CD14-positive monocyte (primary cell): ENCODE results near the gene SLC36A4. TPM values are rescaled to one million over a fixed set of nuclear protein-coding genes. Genes with fewer than 3 reads are reported as not detected.

Experiments
- DNase-seq, 3 donors: peaks; one replicate each; pipeline ENCODE4 v3.0.0-alpha.2; 2011 to 2022
- H2AFZ ChIP-seq: 2 replicates; pipeline ENCODE4 v1.6.0; 2012; ENCODE audit warnings: mild to moderate bottlenecking, low read depth, low read length, inconsistent platforms; ENCODE audit not compliant: insufficient read depth, poor library complexity, severe bottlenecking
- H3K27ac ChIP-seq, 2 donors: 1 replicate in 1 of 2; 2 replicates in 1 of 2; pipeline ENCODE4 v1.5.1; 2012 to 2013; ENCODE audit warnings: low read length in 2 of 2, control low read depth in 1 of 2, inconsistent platforms in 1 of 2, low read depth in 1 of 2, mild to moderate bottlenecking in 1 of 2
- H3K27me3 ChIP-seq, 2 donors: one replicate each; pipeline versions ENCODE4 v1.6.0 to v1.6.1; 2011 to 2013; ENCODE audit warnings: low read length in 2 of 2; ENCODE audit not compliant: control insufficient read depth in 2 of 2, insufficient read depth in 2 of 2
- H3K36me3 ChIP-seq, 2 donors: replicated peaks in 1 of 2; 1 replicate in 1 of 2; 2 replicates in 1 of 2; pipeline versions ENCODE4 v1.5.1 to v1.6.1; 2012 to 2013; ENCODE audit warnings: low read length in 2 of 2, control low read depth in 1 of 2, inconsistent platforms in 1 of 2, mild to moderate bottlenecking in 1 of 2; ENCODE audit not compliant: insufficient read depth in 2 of 2, control insufficient read depth in 1 of 2
- H3K4me1 ChIP-seq, 2 donors: 1 replicate in 1 of 2; 2 replicates in 1 of 2; pipeline versions ENCODE4 v1.5.1 to v1.6.1; 2012 to 2013; ENCODE audit warnings: low read length in 2 of 2, control low read depth in 1 of 2, inconsistent platforms in 1 of 2, mild to moderate bottlenecking in 1 of 2, moderate library complexity in 1 of 2; ENCODE audit not compliant: insufficient read depth in 2 of 2, control insufficient read depth in 1 of 2
- H3K4me2 ChIP-seq: replicated peaks from 2 replicates; pipeline ENCODE3; 2012; ENCODE audit warnings: low read length, moderate library complexity, mild to moderate bottlenecking; ENCODE audit not compliant: poor library complexity, severe bottlenecking; ENCODE audit errors: extremely low read depth
- H3K4me3 ChIP-seq, 3 experiments: fragments of 200-600 bp in 1 of 3; sonication (generic) in 1 of 3; replicated peaks in 1 of 3; 1 replicate in 2 of 3; 2 replicates in 1 of 3; pipeline ENCODE4 v1.5.1; 2011 to 2013; ENCODE audit warnings: low read length in 3 of 3, mild to moderate bottlenecking in 3 of 3, control low read depth in 2 of 3, low read depth in 2 of 3, inconsistent platforms in 1 of 3, moderate library complexity in 1 of 3
- H3K79me2 ChIP-seq: 2 replicates; pipeline ENCODE4 v1.6.0; 2012; ENCODE audit warnings: mild to moderate bottlenecking, control low read depth, inconsistent platforms, low read length, moderate library complexity; ENCODE audit not compliant: insufficient read depth
- H3K9ac ChIP-seq: 2 replicates; pipeline ENCODE4 v1.6.0; 2017; ENCODE audit warnings: low read length, mild to moderate bottlenecking; ENCODE audit not compliant: insufficient read depth, poor library complexity, severe bottlenecking
- H3K9me3 ChIP-seq, 2 donors: replicated peaks in 1 of 2; 1 replicate in 1 of 2; 2 replicates in 1 of 2; pipeline versions ENCODE4 v1.5.1 to v1.6.1; 2012 to 2013; ENCODE audit warnings: low read length in 2 of 2, control low read depth in 1 of 2; ENCODE audit not compliant: control insufficient read depth in 1 of 2, insufficient read depth in 1 of 2
- H4K20me1 ChIP-seq: 2 replicates; pipeline ENCODE4 v1.6.0; 2012; ENCODE audit warnings: mild to moderate bottlenecking, low read length, control low read depth, moderate library complexity; ENCODE audit not compliant: insufficient read depth
- H3K27ac Mint-ChIP-seq, 7 donors: one replicate each; pipeline ENCODE4 v1.8.0; 2020; ENCODE audit warnings: mild to moderate bottlenecking in 7 of 7, mixed read lengths in 7 of 7, moderate library complexity in 6 of 7, inconsistent platforms in 2 of 7
- H3K27me3 Mint-ChIP-seq, 3 donors: one replicate each; pipeline ENCODE4 v1.8.0; 2021 to 2022; ENCODE audit warnings: low read depth in 3 of 3, mild to moderate bottlenecking in 3 of 3, mixed read lengths in 3 of 3, moderate library complexity in 3 of 3, inconsistent platforms in 1 of 3
- H3K36me3 Mint-ChIP-seq, 2 donors: one replicate each; pipeline ENCODE4 v1.8.0; 2020; ENCODE audit warnings: mixed read lengths in 2 of 2, inconsistent platforms in 1 of 2, mild to moderate bottlenecking in 1 of 2
- H3K4me1 Mint-ChIP-seq: one replicate; pipeline ENCODE4 v1.8.0; 2020; ENCODE audit warnings: mild to moderate bottlenecking, mixed read lengths
- H3K4me3 Mint-ChIP-seq, 2 donors: one replicate each; pipeline ENCODE4 v1.8.0; 2020; ENCODE audit warnings: mild to moderate bottlenecking in 2 of 2, mixed read lengths in 2 of 2, moderate library complexity in 1 of 2
- H3K9me3 Mint-ChIP-seq, 7 donors: one replicate each; pipeline ENCODE4 v1.8.0; 2020 to 2022; ENCODE audit warnings: mixed read lengths in 7 of 7, mild to moderate bottlenecking in 6 of 7, moderate library complexity in 6 of 7, inconsistent platforms in 2 of 7
- WGBS: methylation state at CpG from one replicate; pipeline ENCODE4 v1.1.5; 2013; ENCODE audit warnings: missing lambda C conversion rate; ENCODE audit not compliant: insufficient coverage; 5-methylcytosine and 5-hydroxymethylcytosine counted together
- intact Hi-C, 2 donors: fragments of 100-400 bp; cut with micrococcal nuclease; formaldehyde crosslinking; loops; one replicate each; pipeline versions ENCODE4 v1.15.0 to v1.15.1; 2023
- polyA plus RNA-seq, 3 donors: library from polyadenylated mRNA; depleted of rRNA in 1 of 3; unstranded in 2 of 3; stranded (reverse) in 1 of 3; fragments of 300-500 nt in 2 of 3; fragments of >200 nt in 1 of 3; fragmentation: Illumina TruSeq in 2 of 3; gene quantifications; 1 replicate in 2 of 3; 2 replicates in 1 of 3; pipeline ENCODE4 v1.2.3, GENCODE V29; 2012 to 2021
- TF ChIP-seq, protein P1 (sequence below): fragments of 200-600 bp; IDR thresholded peaks from one replicate; pipeline ENCODE4 v1.8.0; 2022; ENCODE audit warnings: antibody characterized with exemption, mild to moderate bottlenecking

Gene SLC36A4
- polyA plus RNA-seq, 3 donors: 21.1 to 65.2 (median 62.0) TPM

DNA sequence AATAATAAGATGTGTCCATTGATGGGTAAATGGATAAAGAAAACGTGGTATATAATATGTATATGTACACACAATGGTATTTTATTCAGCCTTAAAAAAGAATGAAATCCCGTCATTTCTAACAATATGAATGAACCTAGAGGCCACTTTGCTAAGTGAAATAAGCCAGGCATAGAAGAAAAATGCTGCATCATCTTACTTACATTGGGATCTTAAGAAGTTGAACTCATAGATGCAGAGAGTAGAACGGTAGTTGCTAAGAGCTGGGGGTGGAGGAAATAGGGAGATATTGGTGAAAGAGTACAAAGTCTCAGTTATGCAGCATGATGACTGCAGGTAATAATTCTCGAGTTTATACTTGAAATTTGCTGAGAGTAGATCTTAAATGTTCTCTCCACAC lies 14.3 kb upstream of the SLC36A4 start:
- H3K27me3 ChIP-seq: no peaks in the 10 kb centered on the region
- H3K9me3 ChIP-seq: peaks cover 0 to 5% of the 10 kb centered on the region in 2 donors
- intact Hi-C loops: no loop called here
- Mint-ChIP-seq H3K9me3 (peaks cover 6 to 13% (median 10%) of the 10 kb centered on the region in 7 donors), H3K27me3 (peaks cover 0 to 1% (median under 1%) of the 10 kb centered on the region in 3 donors), H3K27ac (no peak overlapping the region), H3K4me3 (no peak overlapping the region), H3K4me1 (no peaks in the 10 kb centered on the region), H3K36me3 (peaks cover 0 to 3% of the 10 kb centered on the region in 2 donors)
- TF ChIP-seq, protein P1, sequence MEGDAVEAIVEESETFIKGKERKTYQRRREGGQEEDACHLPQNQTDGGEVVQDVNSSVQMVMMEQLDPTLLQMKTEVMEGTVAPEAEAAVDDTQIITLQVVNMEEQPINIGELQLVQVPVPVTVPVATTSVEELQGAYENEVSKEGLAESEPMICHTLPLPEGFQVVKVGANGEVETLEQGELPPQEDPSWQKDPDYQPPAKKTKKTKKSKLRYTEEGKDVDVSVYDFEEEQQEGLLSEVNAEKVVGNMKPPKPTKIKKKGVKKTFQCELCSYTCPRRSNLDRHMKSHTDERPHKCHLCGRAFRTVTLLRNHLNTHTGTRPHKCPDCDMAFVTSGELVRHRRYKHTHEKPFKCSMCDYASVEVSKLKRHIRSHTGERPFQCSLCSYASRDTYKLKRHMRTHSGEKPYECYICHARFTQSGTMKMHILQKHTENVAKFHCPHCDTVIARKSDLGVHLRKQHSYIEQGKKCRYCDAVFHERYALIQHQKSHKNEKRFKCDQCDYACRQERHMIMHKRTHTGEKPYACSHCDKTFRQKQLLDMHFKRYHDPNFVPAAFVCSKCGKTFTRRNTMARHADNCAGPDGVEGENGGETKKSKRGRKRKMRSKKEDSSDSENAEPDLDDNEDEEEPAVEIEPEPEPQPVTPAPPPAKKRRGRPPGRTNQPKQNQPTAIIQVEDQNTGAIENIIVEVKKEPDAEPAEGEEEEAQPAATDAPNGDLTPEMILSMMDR: no peak
- H4K20me1 ChIP-seq: no peaks in the 10 kb centered on the region
- no peak overlapping the region for H3K27ac ChIP-seq
- no peak overlapping the region for H3K9ac ChIP-seq
- no peak overlapping the region for H3K4me2 ChIP-seq
- no peak overlapping the region for H2AFZ ChIP-seq
- no peak for DNase-seq
- H3K4me3 ChIP-seq: no peak overlapping the region
- H3K79me2 ChIP-seq: no peaks in the 10 kb centered on the region
- WGBS: no CpG with 5 or more reads among the region's 4 CpGs
- H3K36me3 ChIP-seq: no peaks in the 10 kb centered on the region
- peaks cover 9 to 14% of the 10 kb centered on the region in 2 donors for H3K4me1 ChIP-seq

DNA sequence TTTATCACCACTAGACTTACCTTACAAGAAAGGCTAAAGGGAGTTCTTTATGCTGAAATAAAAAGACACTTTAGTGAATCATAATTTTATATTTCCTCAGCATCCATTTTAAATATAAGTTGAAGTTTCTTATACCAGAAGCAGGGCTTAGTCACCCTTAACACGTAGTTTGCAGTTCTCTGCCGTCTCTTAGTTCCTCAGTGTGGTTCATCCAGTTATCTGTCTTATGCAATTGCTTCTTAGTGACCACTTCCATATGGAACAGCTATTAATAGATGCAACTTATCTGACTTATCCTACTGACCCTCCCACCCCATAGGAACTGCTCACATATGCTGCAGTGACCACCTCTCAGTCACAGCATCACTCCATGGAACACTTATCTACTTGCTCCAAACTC lies 11.7 kb upstream of the SLC36A4 start:
- H3K79me2 ChIP-seq: no peaks in the 10 kb centered on the region
- 13% methylated on average over 2 of the region's 2 CpGs for WGBS
- peak overlapping the region in 4 of 7 donors; percentile 34 to 61 (median 56) for H3K27ac Mint-ChIP-seq
- peaks cover 0 to 3% of the 10 kb centered on the region in 2 donors for H3K36me3 Mint-ChIP-seq
- TF ChIP-seq, protein P1: no peak
- H3K27ac ChIP-seq: peak overlapping the region in 1 of 2 donors; percentile 64
- H3K9me3 ChIP-seq: peaks cover 0 to 5% of the 10 kb centered on the region in 2 donors
- no peaks in the 10 kb centered on the region for H3K36me3 ChIP-seq
- no peak overlapping the region for H3K4me2 ChIP-seq
- peaks cover 0 to 2% (median 0%) of the 10 kb centered on the region in 3 donors for H3K27me3 Mint-ChIP-seq
- peak overlapping the region; percentile 49 for H2AFZ ChIP-seq
- no peak overlapping the region for H3K4me3 ChIP-seq
- peaks cover 6 to 15% (median 12%) of the 10 kb centered on the region in 7 donors for H3K9me3 Mint-ChIP-seq
- no peak overlapping the region for H3K4me3 Mint-ChIP-seq
- H3K27me3 ChIP-seq: no peaks in the 10 kb centered on the region
- DNase-seq: peak; percentile 56 to 81 (median 67)
- H3K9ac ChIP-seq: no peak overlapping the region
- no peaks in the 10 kb centered on the region for H4K20me1 ChIP-seq
- no peaks in the 10 kb centered on the region for H3K4me1 Mint-ChIP-seq
- H3K4me1 ChIP-seq: peaks cover 9 to 14% of the 10 kb centered on the region in 2 donors
- intact Hi-C loops: no loop called here
